ENCODE data around the gene KPNA6.
A peak's percentile ranks its signal among the peaks of the same experiment; 100 is the strongest.
"Not testable (repeated sequence)": the region's sequence is repeated elsewhere in the genome, so short reads cannot be mapped to it uniquely, and the experiment has no call there.

KPNA6 gene

GRCh38 chr1:32113436-32113835 lies 5.6 kb downstream of the KPNA6 start:
- not testable (repeated sequence) for H3K27me3 Mint-ChIP-seq (ENCODE audit: low read depth); H3K27ac Mint-ChIP-seq; H3K9me3 Mint-ChIP-seq; H3K36me3 Mint-ChIP-seq (ENCODE audit: low read depth); H3K4me3 Mint-ChIP-seq
- H3K4me1 Mint-ChIP-seq (ENCODE audit: low read depth) = peaks cover 25% of the 10 kb centered on the region

GRCh38 chr1:32114420-32114819 lies 6.6 kb downstream of the KPNA6 start:
- Mint-ChIP-seq H3K4me3 (no peak overlapping the region), H3K27ac (no peak overlapping the region), H3K27me3 (ENCODE audit: low read depth) (no peaks in the 10 kb centered on the region), H3K4me1 (ENCODE audit: low read depth) (peaks cover 24% of the 10 kb centered on the region), H3K36me3 (ENCODE audit: low read depth) (peaks cover 1% of the 10 kb centered on the region), H3K9me3 (no peaks in the 10 kb centered on the region)

GRCh38 chr1:32115496-32115895 lies 7.6 kb downstream of the KPNA6 start:
- H3K27me3 Mint-ChIP-seq (ENCODE audit: low read depth) = no peaks in the 10 kb centered on the region
- H3K4me3 Mint-ChIP-seq = no peak overlapping the region
- H3K9me3 Mint-ChIP-seq = no peaks in the 10 kb centered on the region
- peaks cover 22% of the 10 kb centered on the region for H3K4me1 Mint-ChIP-seq (ENCODE audit: low read depth)
- H3K36me3 Mint-ChIP-seq (ENCODE audit: low read depth) = peaks cover 1% of the 10 kb centered on the region
- no peak overlapping the region for H3K27ac Mint-ChIP-seq

- no peaks in the 10 kb centered on the region for H3K27me3 Mint-ChIP-seq (ENCODE audit: low read depth)
- peaks cover 18% of the 10 kb centered on the region for H3K4me1 Mint-ChIP-seq (ENCODE audit: low read depth)
- peaks cover 4% of the 10 kb centered on the region for H3K36me3 Mint-ChIP-seq (ENCODE audit: low read depth)
- no peak overlapping the region for H3K4me3 Mint-ChIP-seq
- no peak overlapping the region for H3K27ac Mint-ChIP-seq
- H3K9me3 Mint-ChIP-seq = no peaks in the 10 kb centered on the region
Observed at GRCh38 chr1:32116531-32116930, 8.7 kb downstream of the KPNA6 start.

GRCh38 chr1:32122151-32122550 lies 14.3 kb downstream of the KPNA6 start:
- H3K27ac Mint-ChIP-seq = no peak overlapping the region
- no peaks in the 10 kb centered on the region for H3K9me3 Mint-ChIP-seq
- peaks cover 20% of the 10 kb centered on the region for H3K4me1 Mint-ChIP-seq (ENCODE audit: low read depth)
- H3K27me3 Mint-ChIP-seq (ENCODE audit: low read depth) = no peaks in the 10 kb centered on the region
- H3K4me3 Mint-ChIP-seq = peak overlapping the region; percentile 9
- H3K36me3 Mint-ChIP-seq (ENCODE audit: low read depth) = peaks cover 9% of the 10 kb centered on the region

GRCh38 chr1:32123361-32123760 lies 15.5 kb downstream of the KPNA6 start:
- H3K9me3 Mint-ChIP-seq; H3K36me3 Mint-ChIP-seq (ENCODE audit: low read depth); H3K27ac Mint-ChIP-seq; H3K4me3 Mint-ChIP-seq; H3K27me3 Mint-ChIP-seq (ENCODE audit: low read depth): not testable (repeated sequence)
- peaks cover 28% of the 10 kb centered on the region for H3K4me1 Mint-ChIP-seq (ENCODE audit: low read depth)

GRCh38 chr1:32125313-32125712 lies 17.5 kb downstream of the KPNA6 start:
- H3K36me3 Mint-ChIP-seq (ENCODE audit: low read depth) = peaks cover 9% of the 10 kb centered on the region
- H3K4me3 Mint-ChIP-seq = no peak overlapping the region
- peaks cover 31% of the 10 kb centered on the region for H3K4me1 Mint-ChIP-seq (ENCODE audit: low read depth)
- H3K27ac Mint-ChIP-seq = no peak overlapping the region
- H3K9me3 Mint-ChIP-seq = no peaks in the 10 kb centered on the region
- no peaks in the 10 kb centered on the region for H3K27me3 Mint-ChIP-seq (ENCODE audit: low read depth)

GRCh38 chr1:32126770-32127169 lies 18.9 kb downstream of the KPNA6 start:
- Mint-ChIP-seq H3K9me3 (no peaks in the 10 kb centered on the region), H3K27me3 (ENCODE audit: low read depth) (no peaks in the 10 kb centered on the region), H3K4me3 (no peak overlapping the region), H3K36me3 (ENCODE audit: low read depth) (peaks cover 6% of the 10 kb centered on the region), H3K27ac (no peak overlapping the region), H3K4me1 (ENCODE audit: low read depth) (peaks cover 26% of the 10 kb centered on the region)

GRCh38 chr1:32127409-32128198 lies 19.7 kb downstream of the KPNA6 start:
- H3K4me3 Mint-ChIP-seq = no peak overlapping the region
- peaks cover 21% of the 10 kb centered on the region for H3K4me1 Mint-ChIP-seq (ENCODE audit: low read depth)
- peaks cover 2% of the 10 kb centered on the region for H3K36me3 Mint-ChIP-seq (ENCODE audit: low read depth)
- H3K9me3 Mint-ChIP-seq = no peaks in the 10 kb centered on the region
- H3K27ac Mint-ChIP-seq = no peak overlapping the region
- no peaks in the 10 kb centered on the region for H3K27me3 Mint-ChIP-seq (ENCODE audit: low read depth)

- H3K9me3 Mint-ChIP-seq = no peaks in the 10 kb centered on the region
- no peak overlapping the region for H3K4me3 Mint-ChIP-seq
- H3K27ac Mint-ChIP-seq = no peak overlapping the region
- peaks cover 2% of the 10 kb centered on the region for H3K36me3 Mint-ChIP-seq (ENCODE audit: low read depth)
- H3K27me3 Mint-ChIP-seq (ENCODE audit: low read depth) = no peaks in the 10 kb centered on the region
- H3K4me1 Mint-ChIP-seq (ENCODE audit: low read depth) = peaks cover 15% of the 10 kb centered on the region
Observed at GRCh38 chr1:32128479-32128878, 20.6 kb downstream of the KPNA6 start.

GRCh38 chr1:32128964-32129363 lies 21.1 kb downstream of the KPNA6 start:
- Mint-ChIP-seq H3K4me1 (ENCODE audit: low read depth) (peaks cover 15% of the 10 kb centered on the region), H3K36me3 (ENCODE audit: low read depth) (peaks cover 2% of the 10 kb centered on the region), H3K27me3 (ENCODE audit: low read depth) (no peaks in the 10 kb centered on the region), H3K9me3 (no peaks in the 10 kb centered on the region), H3K27ac (no peak overlapping the region), H3K4me3 (no peak overlapping the region)

- H3K9me3 Mint-ChIP-seq; H3K27me3 Mint-ChIP-seq (ENCODE audit: low read depth); H3K4me3 Mint-ChIP-seq; H3K27ac Mint-ChIP-seq; H3K36me3 Mint-ChIP-seq (ENCODE audit: low read depth): not testable (repeated sequence)
- peaks cover 12% of the 10 kb centered on the region for H3K4me1 Mint-ChIP-seq (ENCODE audit: low read depth)
Observed at GRCh38 chr1:32133950-32134280, 26.1 kb downstream of the KPNA6 start.

GRCh38 chr1:32137111-32137510 lies 29.3 kb downstream of the KPNA6 start:
- H3K36me3 Mint-ChIP-seq (ENCODE audit: low read depth) = peaks cover 7% of the 10 kb centered on the region
- no peaks in the 10 kb centered on the region for H3K27me3 Mint-ChIP-seq (ENCODE audit: low read depth)
- no peaks in the 10 kb centered on the region for H3K9me3 Mint-ChIP-seq
- no peak overlapping the region for H3K4me3 Mint-ChIP-seq
- no peak overlapping the region for H3K27ac Mint-ChIP-seq
- peaks cover 19% of the 10 kb centered on the region for H3K4me1 Mint-ChIP-seq (ENCODE audit: low read depth)

- H3K4me1 Mint-ChIP-seq (ENCODE audit: low read depth) = peaks cover 21% of the 10 kb centered on the region
- H3K27ac Mint-ChIP-seq = no peak overlapping the region
- H3K36me3 Mint-ChIP-seq (ENCODE audit: low read depth) = peaks cover 7% of the 10 kb centered on the region
- no peaks in the 10 kb centered on the region for H3K27me3 Mint-ChIP-seq (ENCODE audit: low read depth)
- H3K9me3 Mint-ChIP-seq = no peaks in the 10 kb centered on the region
- H3K4me3 Mint-ChIP-seq = no peak overlapping the region
Observed at GRCh38 chr1:32138965-32139364, 31.1 kb downstream of the KPNA6 start.

GRCh38 chr1:32142446-32143301 lies 34.8 kb downstream of the KPNA6 start:
- Mint-ChIP-seq H3K9me3 (no peaks in the 10 kb centered on the region), H3K27ac (no peak overlapping the region), H3K4me1 (ENCODE audit: low read depth) (peaks cover 23% of the 10 kb centered on the region), H3K4me3 (no peak overlapping the region), H3K36me3 (ENCODE audit: low read depth) (peaks cover 8% of the 10 kb centered on the region), H3K27me3 (ENCODE audit: low read depth) (no peaks in the 10 kb centered on the region)
